ENCODE results near the gene PLEKHA6.

DNA sequence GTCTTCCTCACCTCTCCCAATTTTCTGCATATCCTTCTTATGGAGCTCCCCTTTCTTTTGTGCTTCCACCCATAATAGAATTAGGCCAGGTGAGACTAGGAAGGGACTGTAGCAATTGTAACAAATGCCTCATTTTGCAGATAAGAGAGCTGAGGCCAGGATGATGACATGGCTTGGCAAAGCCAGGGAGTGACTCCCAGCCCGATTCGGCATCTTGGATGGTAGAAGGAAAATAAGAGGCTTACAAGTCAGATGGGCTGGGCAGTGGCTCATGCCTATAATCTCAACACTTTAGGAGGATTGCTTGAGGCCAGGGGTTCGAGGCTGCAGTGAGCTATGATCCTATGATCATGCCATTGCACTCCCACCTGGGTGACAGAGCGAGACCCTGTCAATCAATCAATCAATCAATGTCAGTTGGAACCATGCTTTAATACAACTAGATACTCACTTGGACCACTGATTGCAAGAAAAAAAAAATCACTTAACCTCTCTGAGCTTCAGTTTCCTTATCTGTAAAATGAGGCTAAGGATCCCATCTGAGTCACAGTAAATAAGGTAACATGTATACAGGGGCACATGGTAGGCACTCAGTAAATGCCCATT lies 51.6 kb downstream of the PLEKHA6 start:
- TF ChIP-seq, protein P1, sequence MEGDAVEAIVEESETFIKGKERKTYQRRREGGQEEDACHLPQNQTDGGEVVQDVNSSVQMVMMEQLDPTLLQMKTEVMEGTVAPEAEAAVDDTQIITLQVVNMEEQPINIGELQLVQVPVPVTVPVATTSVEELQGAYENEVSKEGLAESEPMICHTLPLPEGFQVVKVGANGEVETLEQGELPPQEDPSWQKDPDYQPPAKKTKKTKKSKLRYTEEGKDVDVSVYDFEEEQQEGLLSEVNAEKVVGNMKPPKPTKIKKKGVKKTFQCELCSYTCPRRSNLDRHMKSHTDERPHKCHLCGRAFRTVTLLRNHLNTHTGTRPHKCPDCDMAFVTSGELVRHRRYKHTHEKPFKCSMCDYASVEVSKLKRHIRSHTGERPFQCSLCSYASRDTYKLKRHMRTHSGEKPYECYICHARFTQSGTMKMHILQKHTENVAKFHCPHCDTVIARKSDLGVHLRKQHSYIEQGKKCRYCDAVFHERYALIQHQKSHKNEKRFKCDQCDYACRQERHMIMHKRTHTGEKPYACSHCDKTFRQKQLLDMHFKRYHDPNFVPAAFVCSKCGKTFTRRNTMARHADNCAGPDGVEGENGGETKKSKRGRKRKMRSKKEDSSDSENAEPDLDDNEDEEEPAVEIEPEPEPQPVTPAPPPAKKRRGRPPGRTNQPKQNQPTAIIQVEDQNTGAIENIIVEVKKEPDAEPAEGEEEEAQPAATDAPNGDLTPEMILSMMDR (IDR thresholded peaks at IDR 0.05): no peak
- TF ChIP-seq POLR2A (IDR thresholded peaks at IDR 0.05): no peak

All from testis (tissue), 2 donors.